Breast epithelium (tissue), 4 donors: ENCODE data around the gene CSMD2. TPM values are rescaled to one million over a fixed set of nuclear protein-coding genes. Genes with fewer than 3 reads are reported as not detected.

ENCODE experiments used
- DNase-seq, 2 donors: peaks; one replicate each; pipeline ENCODE4 v3.0.0-alpha.2; 2019; ENCODE audit warnings: low spot score in 2 of 2
- H3K27ac ChIP-seq, 2 donors: fragments of 200-600 bp; sonication (generic) in 1 of 2; one replicate each; pipeline ENCODE4 v1.5.1; 2016 to 2019; ENCODE audit warnings: mild to moderate bottlenecking in 1 of 2
- H3K27me3 ChIP-seq, 2 donors: fragments of 200-600 bp; sonication (generic) in 1 of 2; one replicate each; pipeline versions ENCODE4 v1.5.1 to v1.6.0; 2017 to 2019; ENCODE audit warnings: control low read depth in 1 of 2, mild to moderate bottlenecking in 1 of 2
- H3K36me3 ChIP-seq: fragments of 200-600 bp; one replicate; pipeline ENCODE4 v1.5.1; 2019
- H3K4me1 ChIP-seq, 2 donors: fragments of 200-600 bp; sonication (generic); one replicate each; pipeline ENCODE4 v1.5.1; 2016 to 2019; ENCODE audit warnings: control low read depth in 1 of 2
- H3K4me3 ChIP-seq, 3 donors: fragments of 200-600 bp; sonication (generic); 1 replicate in 2 of 3; 2 replicates in 1 of 3; pipeline ENCODE4 v1.5.1; 2016 to 2019; ENCODE audit warnings: mild to moderate bottlenecking in 3 of 3, moderate library complexity in 2 of 3
- H3K9me3 ChIP-seq, 2 donors: fragments of 200-600 bp; sonication (generic) in 1 of 2; one replicate each; pipeline ENCODE4 v1.5.1; 2016 to 2019; ENCODE audit warnings: control low read depth in 1 of 2
- POLR2A ChIP-seq: fragments of 450-650 bp; IDR thresholded peaks from one replicate; pipeline ENCODE4 v1.6.1; 2016; ENCODE audit warnings: antibody characterized with exemption, mild to moderate bottlenecking, moderate library complexity
- POLR2AphosphoS5 ChIP-seq, 3 donors: sonication (generic); formaldehyde crosslinking; IDR thresholded peaks; one replicate each; pipeline ENCODE4 v1.6.1; 2017; ENCODE audit warnings: antibody characterized with exemption in 3 of 3
- intact Hi-C: fragments of 100-400 bp; cut with DNase I; formaldehyde crosslinking; loops from one replicate; pipeline ENCODE4 v1.15.1; 2023; ENCODE audit warnings: low total_unique reads
- total RNA-seq, 3 donors: library from RNA; depleted of rRNA; stranded (reverse); fragments of >200 nt; gene quantifications; one replicate each; pipeline ENCODE4 v1.1.0, GENCODE V29; 2016
- TF ChIP-seq, protein P1 (sequence below), 3 donors: fragments of 450-650 bp; IDR thresholded peaks; one replicate each; pipeline ENCODE4 v1.5.1; 2016 to 2017; ENCODE audit warnings: antibody characterized with exemption in 3 of 3, mild to moderate bottlenecking in 3 of 3, moderate library complexity in 3 of 3

The CSMD2 gene
- total RNA-seq, 3 donors from 2014 or later = 0.33 to 2.6 (median 0.44) TPM

- DNase-seq = no peak
- H3K4me3 ChIP-seq = no peak overlapping the region
- H3K4me1 ChIP-seq = no peaks in the 10 kb centered on the region
- intact Hi-C loops = no loop called here
- H3K27ac ChIP-seq = no peak overlapping the region
- H3K27me3 ChIP-seq = no peaks in the 10 kb centered on the region
- H3K36me3 ChIP-seq = no peaks in the 10 kb centered on the region
- no peaks in the 10 kb centered on the region for H3K9me3 ChIP-seq
- TF ChIP-seq, protein P1, sequence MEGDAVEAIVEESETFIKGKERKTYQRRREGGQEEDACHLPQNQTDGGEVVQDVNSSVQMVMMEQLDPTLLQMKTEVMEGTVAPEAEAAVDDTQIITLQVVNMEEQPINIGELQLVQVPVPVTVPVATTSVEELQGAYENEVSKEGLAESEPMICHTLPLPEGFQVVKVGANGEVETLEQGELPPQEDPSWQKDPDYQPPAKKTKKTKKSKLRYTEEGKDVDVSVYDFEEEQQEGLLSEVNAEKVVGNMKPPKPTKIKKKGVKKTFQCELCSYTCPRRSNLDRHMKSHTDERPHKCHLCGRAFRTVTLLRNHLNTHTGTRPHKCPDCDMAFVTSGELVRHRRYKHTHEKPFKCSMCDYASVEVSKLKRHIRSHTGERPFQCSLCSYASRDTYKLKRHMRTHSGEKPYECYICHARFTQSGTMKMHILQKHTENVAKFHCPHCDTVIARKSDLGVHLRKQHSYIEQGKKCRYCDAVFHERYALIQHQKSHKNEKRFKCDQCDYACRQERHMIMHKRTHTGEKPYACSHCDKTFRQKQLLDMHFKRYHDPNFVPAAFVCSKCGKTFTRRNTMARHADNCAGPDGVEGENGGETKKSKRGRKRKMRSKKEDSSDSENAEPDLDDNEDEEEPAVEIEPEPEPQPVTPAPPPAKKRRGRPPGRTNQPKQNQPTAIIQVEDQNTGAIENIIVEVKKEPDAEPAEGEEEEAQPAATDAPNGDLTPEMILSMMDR (IDR thresholded peaks at IDR 0.05) = no peak
- no peak for TF ChIP-seq POLR2AphosphoS5 (IDR thresholded peaks at IDR 0.05)
- TF ChIP-seq POLR2A = no peak
These were observed 604.4 kb downstream of the CSMD2 start for GRCh38 chr1:33560680-33561079.

DNA sequence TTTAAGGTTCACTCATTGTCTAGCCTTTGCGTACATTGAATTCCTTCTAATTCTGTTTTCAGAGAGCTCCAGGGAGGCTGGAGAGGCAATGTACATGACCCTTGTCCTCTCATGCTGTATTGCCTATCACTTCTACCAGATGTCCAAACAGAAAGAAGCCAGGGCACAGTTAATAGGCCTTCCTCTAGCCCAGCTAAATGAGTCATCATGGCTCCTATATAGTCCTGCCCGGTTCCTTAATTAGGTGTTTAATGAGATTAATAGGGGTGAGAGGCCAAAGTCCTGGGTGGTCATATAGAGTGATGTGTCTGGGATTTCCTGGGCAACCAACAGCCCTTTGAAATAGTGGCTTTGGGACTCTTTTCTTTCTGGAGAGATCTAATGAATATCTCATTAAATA is 616.3 kb downstream of the CSMD2 start:
- TF ChIP-seq POLR2AphosphoS5 (IDR thresholded peaks at IDR 0.05) = no peak
- TF ChIP-seq, protein P1 (IDR thresholded peaks at IDR 0.05) = no peak
- no peak for TF ChIP-seq POLR2A
- Histone ChIP-seq H3K27me3 (no peaks in the 10 kb centered on the region), H3K4me1 (no peaks in the 10 kb centered on the region), H3K36me3 (no peaks in the 10 kb centered on the region), H3K4me3 (no peak overlapping the region), H3K27ac (no peak overlapping the region), H3K9me3 (peaks cover 14 to 37% of the 10 kb centered on the region in 2 donors)
- DNase-seq = no peak
- intact Hi-C loops = no loop called here

GRCh38 chr1:33548319-33548718 is 616.7 kb downstream of the CSMD2 start:
- no peak overlapping the region for H3K4me3 ChIP-seq
- DNase-seq = no peak
- intact Hi-C loops = no loop called here
- no peaks in the 10 kb centered on the region for H3K36me3 ChIP-seq
- H3K4me1 ChIP-seq = no peaks in the 10 kb centered on the region
- H3K27me3 ChIP-seq = no peaks in the 10 kb centered on the region
- no peak overlapping the region for H3K27ac ChIP-seq
- TF ChIP-seq, protein P1 (IDR thresholded peaks at IDR 0.05) = no peak
- TF ChIP-seq POLR2A (no peak), POLR2AphosphoS5 (IDR thresholded peaks at IDR 0.05) (no peak)
- H3K9me3 ChIP-seq = peaks cover 14 to 37% of the 10 kb centered on the region in 2 donors

GRCh38 chr1:33547576-33547975 is 617.5 kb downstream of the CSMD2 start:
- Histone ChIP-seq H3K36me3 (no peaks in the 10 kb centered on the region), H3K4me1 (no peaks in the 10 kb centered on the region), H3K27me3 (no peaks in the 10 kb centered on the region), H3K4me3 (no peak overlapping the region), H3K27ac (no peak overlapping the region), H3K9me3 (peaks cover 14 to 36% of the 10 kb centered on the region in 2 donors)
- TF ChIP-seq POLR2A (no peak), POLR2AphosphoS5 (IDR thresholded peaks at IDR 0.05) (no peak)
- TF ChIP-seq, protein P1 (IDR thresholded peaks at IDR 0.05) = no peak
- intact Hi-C loops = no loop called here
- no peak for DNase-seq

DNA sequence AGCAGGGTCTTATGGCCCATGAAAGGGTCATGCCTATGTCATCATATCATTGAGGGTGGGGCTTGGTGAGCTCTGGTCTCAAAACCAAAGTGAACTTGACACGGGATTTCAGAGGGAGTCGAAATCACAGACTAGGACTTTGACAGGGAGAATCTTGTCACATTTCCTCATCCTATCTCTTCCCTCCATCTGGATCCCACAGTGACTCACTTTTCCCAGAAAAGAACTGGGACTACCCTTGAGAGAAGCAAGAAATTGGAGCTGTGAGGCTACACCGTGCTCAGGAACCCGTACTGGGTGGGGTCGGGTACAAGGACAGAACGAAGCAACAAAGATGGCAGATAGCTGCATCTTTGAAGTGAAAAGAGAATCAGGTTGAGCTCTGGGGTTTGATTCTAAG is 623.1 kb downstream of the CSMD2 start:
- H3K27ac ChIP-seq = no peak overlapping the region
- intact Hi-C loops = no loop called here
- H3K4me1 ChIP-seq = no peaks in the 10 kb centered on the region
- H3K27me3 ChIP-seq = no peaks in the 10 kb centered on the region
- no peak for TF ChIP-seq POLR2A
- TF ChIP-seq, protein P1 (IDR thresholded peaks at IDR 0.05) = no peak
- no peak for TF ChIP-seq POLR2AphosphoS5 (IDR thresholded peaks at IDR 0.05)
- no peaks in the 10 kb centered on the region for H3K9me3 ChIP-seq
- no peak overlapping the region for H3K4me3 ChIP-seq
- H3K36me3 ChIP-seq = no peaks in the 10 kb centered on the region
- no peak for DNase-seq
